IMR-90 (cell line): ENCODE data around the gene ERN1. TPM values are rescaled to one million over a fixed set of nuclear protein-coding genes. Genes with fewer than 3 reads are reported as not detected.

Experiments used
- ATAC-seq: fragments of 200-7000 bp; cut with Tn5 transposase; 2 replicates; pipeline ENCODE4 v1.9.1; 2020; ENCODE audit warnings: low read depth, mild to moderate bottlenecking, moderate library complexity
- BruUV-seq: library from RNA; stranded (reverse); fragments of 400-500 nt; replicated peaks from 2 replicates; lab custom pipeline; 2021; lab: Mats Ljungman, UMichigan
- CTCF ChIA-PET: fragments of 300-600 bp; formaldehyde crosslinking; extraction: SDS; loops from one replicate; lab custom pipeline; 2021; ENCODE audit warnings: antibody characterized with exemption; lab: Yijun Ruan, JAX
- POLR2A ChIA-PET: fragments of 300-600 bp; sonication (Branson Sonifier 250); formaldehyde crosslinking; loops from one replicate; lab custom pipeline; 2022; ENCODE audit warnings: antibody characterized with exemption; ENCODE audit not compliant: unreplicated experiment; lab: Charles Lee
- DNase-seq: peaks from one replicate; pipeline ENCODE4 v3.0.0; 2013
- H2AFZ ChIP-seq: replicated peaks from 2 replicates; pipeline ENCODE3; 2013; ENCODE audit warnings: low read length, mild to moderate bottlenecking; ENCODE audit not compliant: poor library complexity
- H2AK5ac ChIP-seq: 2 replicates; pipeline ENCODE4 v1.6.1; 2013; ENCODE audit warnings: low read depth, low read length, inconsistent platforms
- H2AK9ac ChIP-seq: replicated peaks from 2 replicates; pipeline ENCODE3; 2013; ENCODE audit warnings: mild to moderate bottlenecking, low read depth, low read length, moderate library complexity; ENCODE audit not compliant: poor library complexity
- H2BK120ac ChIP-seq: 2 replicates; pipeline ENCODE4 v1.6.1; 2013; ENCODE audit warnings: low read depth, low read length, inconsistent platforms
- H2BK15ac ChIP-seq: 3 replicates; pipeline ENCODE4 v1.6.1; 2013; ENCODE audit warnings: low read depth, low read length, inconsistent platforms
- H2BK20ac ChIP-seq: 2 replicates; pipeline ENCODE4 v1.6.1; 2013; ENCODE audit warnings: low read depth, mild to moderate bottlenecking, inconsistent platforms, low read length, moderate library complexity
- H2BK5ac ChIP-seq: 2 replicates; pipeline ENCODE4 v1.6.1; 2013; ENCODE audit warnings: mild to moderate bottlenecking, low read depth, low read length, inconsistent platforms; ENCODE audit not compliant: poor library complexity, severe bottlenecking
- H3K14ac ChIP-seq: replicated peaks from 2 replicates; pipeline ENCODE4 v1.6.1; 2013; ENCODE audit warnings: low read depth, low read length, inconsistent platforms
- H3K18ac ChIP-seq: 2 replicates; pipeline ENCODE4 v1.6.1; 2013; ENCODE audit warnings: low read depth, low read length, control low read depth
- H3K23ac ChIP-seq: 2 replicates; pipeline ENCODE4 v1.6.1; 2013; ENCODE audit warnings: low read depth, low read length, inconsistent platforms
- H3K27ac ChIP-seq: 2 replicates; pipeline ENCODE4 v1.5.1; 2013; ENCODE audit warnings: mild to moderate bottlenecking, control low read depth, low read length; ENCODE audit not compliant: insufficient read depth
- H3K27me3 ChIP-seq: 2 replicates; pipeline ENCODE4 v1.6.1; 2013; ENCODE audit warnings: low read length; ENCODE audit not compliant: control insufficient read depth, insufficient read depth
- H3K36me3 ChIP-seq: 2 replicates; pipeline ENCODE4 v1.6.1; 2013; ENCODE audit warnings: low read length, mixed read lengths; ENCODE audit not compliant: control insufficient read depth, insufficient read depth
- H3K4ac ChIP-seq: 2 replicates; pipeline ENCODE4 v1.6.1; 2013; ENCODE audit warnings: low read depth, low read length, inconsistent platforms
- H3K4me1 ChIP-seq: 2 replicates; pipeline ENCODE4 v1.6.1; 2013; ENCODE audit warnings: low read length, mixed read lengths; ENCODE audit not compliant: control insufficient read depth, insufficient read depth
- H3K4me2 ChIP-seq: 2 replicates; pipeline ENCODE4 v1.6.1; 2013; ENCODE audit warnings: low read depth, mild to moderate bottlenecking, control low read depth, low read length, moderate library complexity
- H3K4me3 ChIP-seq: 2 replicates; pipeline ENCODE4 v1.5.1; 2013; ENCODE audit warnings: low read depth, mild to moderate bottlenecking, control low read depth, low read length, moderate library complexity; ENCODE audit not compliant: insufficient read depth
- H3K56ac ChIP-seq: 2 replicates; pipeline ENCODE4 v1.6.1; 2013; ENCODE audit warnings: low read length, inconsistent platforms; ENCODE audit not compliant: insufficient read depth; ENCODE audit errors: extremely low read depth
- H3K79me1 ChIP-seq, 2 experiments: 2 replicates each; pipeline ENCODE4 v1.6.1; 2013; ENCODE audit warnings: low read length in 2 of 2, inconsistent platforms in 1 of 2, low read depth in 1 of 2
- H3K9ac ChIP-seq: 2 replicates; pipeline ENCODE4 v1.6.1; 2013; ENCODE audit warnings: low read depth, low read length, control low read depth
- H3K9me1 ChIP-seq: 2 replicates; pipeline ENCODE4 v1.6.1; 2013; ENCODE audit warnings: low read length, inconsistent platforms; ENCODE audit not compliant: insufficient read depth
- H3K9me3 ChIP-seq: 2 replicates; pipeline ENCODE4 v1.6.1; 2013; ENCODE audit warnings: low read length; ENCODE audit not compliant: control insufficient read depth, insufficient read depth
- H4K20me1 ChIP-seq: 2 replicates; pipeline ENCODE4 v1.6.1; 2013; ENCODE audit warnings: low read length, inconsistent platforms; ENCODE audit not compliant: insufficient read depth
- H4K5ac ChIP-seq: 2 replicates; pipeline ENCODE4 v1.6.1; 2013; ENCODE audit warnings: mild to moderate bottlenecking, low read depth, low read length, control low read depth
- H4K8ac ChIP-seq, 2 experiments: 2 replicates each; pipeline ENCODE4 v1.6.1; 2013; ENCODE audit warnings: low read depth in 2 of 2, low read length in 2 of 2, control low read depth in 1 of 2, inconsistent platforms in 1 of 2
- H4K91ac ChIP-seq: 2 replicates; pipeline ENCODE4 v1.6.1; 2013; ENCODE audit warnings: low read depth, low read length, inconsistent platforms; ENCODE audit not compliant: insufficient read depth
- BHLHE40 ChIP-seq: fragments of 150-350 bp; IDR thresholded peaks from 2 replicates; pipeline ENCODE4 v1.6.1; 2016; ENCODE audit warnings: mild to moderate bottlenecking, low read depth, low read length
- ELK1 ChIP-seq: fragments of 150-350 bp; IDR thresholded peaks from 2 replicates; pipeline ENCODE4 v1.6.1; 2016; ENCODE audit warnings: low read depth, mild to moderate bottlenecking, low read length, moderate library complexity, borderline replicate concordance
- MAFK ChIP-seq: IDR thresholded peaks from 2 replicates; pipeline ENCODE4 v1.6.1; 2012; ENCODE audit warnings: low read depth, low read length, improper control_type of control experiment
- MAZ ChIP-seq: IDR thresholded peaks from 2 replicates; pipeline ENCODE4 v1.6.1; 2012; ENCODE audit warnings: low read depth, mild to moderate bottlenecking, low read length, improper control_type of control experiment, moderate library complexity, borderline replicate concordance
- RCOR1 ChIP-seq: IDR thresholded peaks from 2 replicates; pipeline ENCODE4 v1.6.1; 2012; ENCODE audit warnings: mild to moderate bottlenecking, low read length, improper control_type of control experiment; ENCODE audit not compliant: insufficient replicate concordance
- WGBS, 2 experiments: methylation state at CpG; one replicate each; pipeline versions ENCODE4 v1.1.5 to v1.1.7; 2013; ENCODE audit warnings: missing lambda C conversion rate in 2 of 2; ENCODE audit not compliant: insufficient read length in 1 of 2; ENCODE audit errors: extremely low coverage in 2 of 2; 5-methylcytosine and 5-hydroxymethylcytosine counted together
- dilution Hi-C: fragments of 300-500 bp; cut with HindIII; formaldehyde crosslinking; loops from one replicate; pipeline ENCODE4 v1.14.3; 2018; ENCODE audit warnings: low sequenced_read_pairs; ENCODE audit not compliant: unreplicated experiment
- in situ Hi-C: fragments of 300-500 bp; cut with MboI; formaldehyde crosslinking; loops from 3 replicates; pipeline ENCODE4 v1.14.3; 2019; ENCODE audit warnings: low sequenced_read_pairs, inconsistent platforms, mixed read lengths
- intact Hi-C: fragments of 100-400 bp; cut with micrococcal nuclease; formaldehyde crosslinking; loops from 2 replicates; pipeline ENCODE4 v1.10.0; 2022
- polyA plus RNA-seq, 3 experiments: library from polyadenylated mRNA; depleted of rRNA; stranded (reverse); fragments of >200 nt; gene quantifications; 2 replicates each; pipeline ENCODE4 v1.2.3, GENCODE V29; 2012; ENCODE audit warnings: low replicate concordance in 1 of 3
- total RNA-seq: library from RNA; depleted of rRNA; stranded (reverse); fragments of >200 nt; gene quantifications from 2 replicates; pipeline ENCODE4 v1.2.3, GENCODE V29; 2012
- TF ChIP-seq, protein P1 (sequence below): fragments of 150-350 bp; IDR thresholded peaks from 2 replicates; pipeline ENCODE4 v1.6.1; 2017; ENCODE audit warnings: mild to moderate bottlenecking, antibody characterized with exemption, low read length, low read depth

ERN1 gene
- total and polyA plus RNA-seq, 2 of the 4 experiments (the other 2 are of a cell fraction), result 2.7 to 4.1 TPM

GRCh38 chr17:64058621-64059020 lies 71.3 kb downstream of the ERN1 start:
- Histone ChIP-seq H3K4ac (no peak overlapping the region), H2BK120ac (no peak overlapping the region), H3K14ac (no peak overlapping the region), H3K36me3 (peaks cover 25% of the 10 kb centered on the region), H2BK15ac (no peak overlapping the region), H2AK9ac (no peak overlapping the region), H3K4me2 (no peak overlapping the region), H4K8ac (no peak overlapping the region), H3K27me3 (no peaks in the 10 kb centered on the region), H3K56ac (no peak overlapping the region), H3K23ac (no peak overlapping the region), H4K20me1 (no peaks in the 10 kb centered on the region), H3K4me1 (no peaks in the 10 kb centered on the region), H3K9me1 (no peaks in the 10 kb centered on the region), H3K9me3 (no peaks in the 10 kb centered on the region), H2BK20ac (no peak overlapping the region), H4K91ac (no peak overlapping the region), H2BK5ac (no peak overlapping the region), H3K27ac (no peak overlapping the region), H2AFZ (no peak overlapping the region), H2AK5ac (no peak overlapping the region), H3K79me1 (no peaks in the 10 kb centered on the region), H3K9ac (no peak overlapping the region), H3K18ac (no peak overlapping the region), H4K5ac (no peak overlapping the region), H3K4me3 (no peak overlapping the region)
- DNase-seq (peak; percentile 14), ATAC-seq (no peak)
- intact Hi-C loops (no loop called here), dilution Hi-C loops (no loop called here), in situ Hi-C loops (no loop called here)
- TF ChIP-seq MAZ (no peak), BHLHE40 (peak; percentile 55; the same call in 1 of the 2 replicates), MAFK (no peak), ELK1 (no peak), RCOR1 (no peak)
- TF ChIP-seq, protein P1, sequence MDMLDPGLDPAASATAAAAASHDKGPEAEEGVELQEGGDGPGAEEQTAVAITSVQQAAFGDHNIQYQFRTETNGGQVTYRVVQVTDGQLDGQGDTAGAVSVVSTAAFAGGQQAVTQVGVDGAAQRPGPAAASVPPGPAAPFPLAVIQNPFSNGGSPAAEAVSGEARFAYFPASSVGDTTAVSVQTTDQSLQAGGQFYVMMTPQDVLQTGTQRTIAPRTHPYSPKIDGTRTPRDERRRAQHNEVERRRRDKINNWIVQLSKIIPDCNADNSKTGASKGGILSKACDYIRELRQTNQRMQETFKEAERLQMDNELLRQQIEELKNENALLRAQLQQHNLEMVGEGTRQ, result no peak
- ChIA-PET POLR2A (no interaction called here), CTCF (no interaction called here)
- WGBS, 2 experiments, result 85% methylated on average over 2 of the region's 5 CpGs; no CpG with 5 or more reads in 1 of the 2 experiments
- BruUV-seq, result no TSS peak
